Central memory CD4-positive, alpha-beta T cell (primary cell): ENCODE measurements around the gene U2AF2.

Source experiments
- DNase-seq: peaks from one replicate; pipeline ENCODE4 v3.0.0; 2022

The U2AF2 gene

DNA sequence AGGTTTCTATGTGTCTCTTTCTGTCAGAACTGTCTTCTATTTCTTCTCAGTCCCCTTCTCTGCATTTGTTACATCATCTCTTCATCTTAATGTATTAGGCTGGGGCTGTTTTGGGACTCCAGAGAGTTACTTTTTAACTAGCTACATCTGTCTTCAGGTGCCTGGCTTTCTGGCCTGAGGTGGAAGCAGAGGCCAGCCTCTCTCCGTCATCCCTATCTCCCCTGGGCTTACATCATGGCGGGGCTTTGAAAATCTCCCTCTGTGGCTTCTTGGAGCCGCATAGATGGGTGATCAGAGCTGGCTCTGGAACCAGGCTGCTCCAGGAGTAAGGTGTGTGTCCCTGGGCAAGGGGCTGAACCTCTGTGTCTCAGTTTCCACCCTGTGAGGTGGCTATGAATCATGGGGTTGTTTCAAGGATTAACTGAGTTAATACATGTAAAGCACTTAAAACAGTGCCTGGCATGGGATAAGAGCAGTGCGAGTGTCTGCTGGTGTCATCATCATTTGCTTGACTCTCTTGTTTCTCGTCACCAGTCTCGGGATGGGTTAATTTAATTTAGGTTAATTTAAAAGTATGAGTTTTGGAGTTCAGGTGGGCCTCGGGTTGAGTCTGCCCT is 22.2 kb downstream of the U2AF2 start:
- DNase-seq = no peak

- no peak for DNase-seq
Measured at GRCh38 chr19:55677572-55678028, 22.8 kb downstream of the U2AF2 start.

DNA sequence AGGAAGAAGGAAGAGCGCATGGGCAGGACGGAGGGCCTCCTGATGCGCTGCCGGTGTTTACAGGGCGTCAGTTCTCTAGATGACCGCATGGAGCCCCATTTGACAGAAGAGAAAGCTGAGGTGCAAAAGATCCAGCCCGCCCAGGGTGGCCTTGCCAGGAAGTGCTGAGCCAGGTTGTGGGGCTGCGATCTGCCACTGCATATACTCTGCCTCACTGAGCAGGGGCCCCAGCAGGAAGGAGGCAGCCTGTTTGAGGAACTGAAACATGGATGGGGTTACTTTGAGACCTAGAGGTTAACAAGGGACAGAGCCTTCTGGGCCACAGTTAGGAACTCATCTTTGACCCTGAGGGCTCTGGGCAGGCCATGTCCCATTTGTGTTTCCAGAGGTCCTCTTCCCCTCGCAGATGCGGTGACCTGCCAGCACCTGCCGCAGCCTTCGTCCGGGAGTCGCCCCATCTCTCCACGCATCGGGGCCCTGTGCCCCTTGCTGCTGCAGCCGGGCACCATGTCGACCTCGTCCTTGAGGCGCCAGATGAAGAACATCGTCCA is 23.4 kb downstream of the U2AF2 start:
- DNase-seq = no peak

GRCh38 chr19:55679343-55680257 is 24.8 kb downstream of the U2AF2 start:
- no peak for DNase-seq

DNA sequence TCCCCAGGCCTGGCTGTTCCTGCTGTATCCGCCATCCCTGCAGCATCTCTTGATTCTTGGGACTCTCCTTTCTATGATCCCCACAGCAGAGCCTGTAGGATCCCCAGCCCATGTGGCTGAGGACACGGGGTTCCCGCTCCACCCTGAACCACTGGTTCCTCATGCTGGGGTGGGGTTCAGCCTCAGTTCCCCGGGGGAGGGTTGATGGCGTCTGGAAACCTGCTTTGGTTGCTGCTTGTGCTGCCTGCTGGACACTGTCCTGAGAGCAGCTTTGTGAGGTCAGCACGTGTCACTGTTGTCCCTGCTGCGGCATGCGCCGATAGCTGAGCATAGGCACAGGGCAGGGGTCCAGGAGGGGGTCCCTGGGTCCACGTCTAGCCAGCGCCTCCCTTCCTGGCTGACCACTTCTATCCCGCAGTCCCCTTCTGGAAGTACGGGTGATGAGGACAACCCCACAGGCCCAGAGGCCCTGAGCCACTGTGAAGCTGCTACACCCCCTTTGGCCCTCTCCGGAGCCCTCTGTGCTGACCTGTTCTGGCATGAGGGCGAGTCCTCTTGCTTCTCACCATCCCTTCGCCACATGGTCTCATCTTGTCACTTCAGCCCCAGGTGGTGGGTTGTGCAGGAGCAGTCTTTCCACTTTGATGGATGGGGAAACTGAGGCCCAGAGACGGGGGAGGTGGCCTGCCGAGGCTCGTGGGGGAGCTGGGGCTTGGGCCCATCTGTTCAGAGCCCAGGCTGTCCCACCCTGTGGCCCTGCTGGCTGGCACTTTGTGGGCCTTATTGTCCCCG is 25.7 kb downstream of the U2AF2 start:
- DNase-seq = no peak

- DNase-seq = no peak
Measured at GRCh38 chr19:55681131-55682092, 26.6 kb downstream of the U2AF2 start.

DNA sequence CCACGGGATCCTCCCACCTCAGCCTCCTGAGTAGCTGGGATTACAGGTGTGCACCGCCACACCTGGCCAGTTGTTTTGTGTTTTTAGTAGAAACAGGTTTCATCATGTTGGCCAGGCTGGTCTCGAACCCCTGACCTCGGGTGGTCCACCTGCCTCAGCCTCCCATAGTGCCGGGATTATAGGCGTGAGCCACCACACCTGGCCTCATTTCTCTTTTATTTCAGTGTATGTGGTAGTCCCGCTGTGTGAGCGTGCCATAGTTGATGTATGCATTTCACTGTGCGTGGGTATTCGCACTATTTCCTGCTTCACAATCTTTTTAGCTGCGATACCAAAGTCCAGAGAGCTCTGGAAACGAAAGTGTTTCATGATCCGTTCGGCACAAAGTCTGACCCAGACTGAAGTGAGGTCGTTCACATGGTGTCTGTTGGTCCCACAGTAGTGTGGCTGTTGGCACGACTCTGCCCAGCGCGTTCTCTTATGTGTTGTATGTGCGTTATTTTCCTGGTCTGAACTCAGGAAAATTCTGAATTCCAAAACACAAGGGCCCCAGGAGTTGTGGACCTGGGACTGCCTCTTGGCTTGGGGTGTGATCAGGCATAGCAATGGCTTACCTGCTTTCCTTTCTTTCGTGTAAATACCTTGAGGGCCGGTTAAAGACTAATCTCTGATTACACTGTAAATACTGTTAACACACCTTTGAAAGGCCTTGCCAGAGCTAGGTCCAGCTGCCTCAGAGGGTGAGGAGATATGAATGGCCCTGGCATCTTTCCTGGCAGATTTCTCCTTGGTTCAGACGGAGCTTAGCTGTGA is 28.8 kb downstream of the U2AF2 start:
- DNase-seq = no peak

DNA sequence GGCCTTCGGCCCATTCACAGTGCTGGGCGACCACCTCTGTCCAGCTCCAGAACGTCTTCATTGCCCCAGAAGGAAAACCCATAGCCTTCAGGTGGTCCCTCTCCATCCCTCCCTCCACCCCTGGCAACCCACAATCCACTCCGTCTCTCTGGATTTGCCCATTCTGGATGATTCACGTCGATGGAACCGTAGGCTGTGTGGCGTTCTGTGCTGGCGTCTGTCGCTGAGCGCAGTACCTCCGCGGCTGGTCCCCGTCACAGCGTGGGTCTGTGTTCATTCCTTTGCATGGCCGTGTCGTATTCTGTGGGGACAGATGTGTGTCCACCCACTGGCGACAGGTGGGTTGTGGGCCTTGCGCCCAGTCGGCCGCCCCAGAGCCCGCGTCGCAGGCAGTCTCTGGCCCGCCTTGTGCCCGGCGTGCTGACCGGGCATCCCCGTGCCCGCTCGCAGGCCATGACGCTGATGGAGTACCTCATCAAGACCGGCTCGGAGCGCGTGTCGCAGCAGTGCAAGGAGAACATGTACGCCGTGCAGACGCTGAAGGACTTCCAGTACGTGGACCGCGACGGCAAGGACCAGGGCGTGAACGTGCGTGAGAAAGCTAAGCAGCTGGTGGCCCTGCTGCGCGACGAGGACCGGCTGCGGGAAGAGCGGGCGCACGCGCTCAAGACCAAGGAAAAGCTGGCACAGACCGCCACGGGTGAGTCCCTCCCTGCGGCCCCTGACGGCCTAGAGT is 30.3 kb downstream of the U2AF2 start:
- DNase-seq = no peak

DNA sequence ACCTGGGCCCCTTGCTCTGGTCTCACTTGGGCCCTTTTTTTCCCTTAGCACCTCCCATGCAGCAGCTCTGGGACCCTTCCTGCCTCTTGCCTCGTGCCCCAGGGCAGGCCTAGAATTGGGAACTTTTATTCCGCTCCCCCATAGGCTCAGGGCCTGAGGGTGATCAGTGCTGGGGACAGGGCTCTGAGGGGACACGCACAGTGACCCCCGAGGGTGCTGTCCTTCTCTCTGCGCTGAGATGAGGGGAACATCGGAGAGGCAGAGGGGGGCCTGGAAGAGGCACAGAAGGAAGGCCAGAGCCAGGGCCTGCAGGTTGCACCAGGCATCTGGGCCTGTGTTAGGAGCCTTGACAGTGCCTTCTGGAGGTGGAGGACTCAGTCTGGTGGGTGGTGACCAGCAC is 30.9 kb downstream of the U2AF2 start:
- no peak for DNase-seq

DNA sequence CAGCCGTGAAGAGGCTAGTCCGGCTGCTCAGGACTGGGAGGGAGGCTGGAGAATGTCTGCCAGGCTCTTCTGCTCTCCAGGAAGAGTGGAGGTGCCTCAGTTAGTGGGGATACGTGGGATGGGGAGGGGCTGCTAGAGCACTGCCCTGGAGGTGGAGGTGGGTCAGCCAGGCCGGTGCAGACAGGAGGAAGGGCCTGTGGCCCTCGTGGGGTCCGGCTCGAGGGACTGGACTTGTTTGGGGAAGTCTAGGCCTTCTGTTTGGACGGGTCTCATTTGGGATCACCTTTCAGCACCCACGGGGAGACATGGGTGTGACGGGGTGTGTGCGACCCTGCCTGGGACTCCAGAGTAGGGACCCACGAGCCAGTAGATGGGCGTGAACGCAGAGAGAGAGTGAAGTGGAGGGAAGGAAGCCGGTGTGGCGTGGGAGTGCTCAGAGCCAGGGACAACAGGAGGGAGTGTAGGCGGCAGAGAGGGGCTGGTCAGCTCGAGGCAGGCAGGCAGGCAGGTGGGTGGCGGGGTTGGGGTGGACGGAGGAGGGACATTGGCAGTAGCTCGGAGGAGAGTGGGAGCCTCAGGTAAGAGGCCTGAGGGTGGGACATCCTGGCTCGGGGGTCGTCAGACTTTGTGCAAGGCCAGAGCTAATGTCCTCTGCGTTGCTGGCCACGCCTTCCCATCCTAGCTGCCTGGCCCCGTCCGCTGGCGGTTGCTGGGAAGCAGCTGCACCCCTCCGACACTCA is 31.6 kb downstream of the U2AF2 start:
- DNase-seq = no peak

GRCh38 chr19:55687281-55688201 is 32.7 kb downstream of the U2AF2 start:
- no peak for DNase-seq

GRCh38 chr19:55688422-55689218 is 33.8 kb downstream of the U2AF2 start:
- DNase-seq = no peak

DNA sequence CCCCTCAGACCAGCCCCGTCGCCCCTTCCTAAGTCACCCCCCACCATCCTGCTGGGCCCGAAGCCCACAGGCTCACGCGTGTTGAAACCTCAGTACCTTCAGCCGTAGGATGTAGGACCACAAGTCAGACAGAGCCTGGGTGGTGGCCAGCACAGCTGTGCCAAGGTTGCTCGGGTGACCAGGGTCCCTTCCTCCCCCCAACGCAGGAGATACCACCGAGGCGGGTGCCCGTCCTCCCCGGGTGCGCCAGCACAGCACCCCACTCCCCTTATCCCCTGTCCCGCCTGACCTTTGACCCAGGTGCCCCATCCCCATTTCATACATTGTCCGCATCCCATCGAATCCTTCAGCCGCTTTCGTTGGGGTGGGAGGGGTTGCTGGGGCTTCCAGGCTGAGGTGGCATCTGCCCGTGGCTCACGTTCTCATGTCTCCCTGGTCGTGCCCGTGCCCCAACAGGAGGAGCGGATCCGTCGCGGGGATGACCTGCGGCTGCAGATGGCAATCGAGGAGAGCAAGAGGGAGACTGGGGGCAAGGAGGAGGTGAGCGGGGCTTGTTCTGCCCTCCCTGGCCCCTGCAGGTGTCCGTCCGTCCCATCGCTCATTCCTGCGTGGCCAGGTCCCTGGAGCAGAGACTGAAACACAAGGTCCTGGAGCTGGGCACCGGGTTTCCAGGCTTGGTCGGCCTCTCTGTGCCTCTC is 34.7 kb downstream of the U2AF2 start:
- DNase-seq = no peak

DNA sequence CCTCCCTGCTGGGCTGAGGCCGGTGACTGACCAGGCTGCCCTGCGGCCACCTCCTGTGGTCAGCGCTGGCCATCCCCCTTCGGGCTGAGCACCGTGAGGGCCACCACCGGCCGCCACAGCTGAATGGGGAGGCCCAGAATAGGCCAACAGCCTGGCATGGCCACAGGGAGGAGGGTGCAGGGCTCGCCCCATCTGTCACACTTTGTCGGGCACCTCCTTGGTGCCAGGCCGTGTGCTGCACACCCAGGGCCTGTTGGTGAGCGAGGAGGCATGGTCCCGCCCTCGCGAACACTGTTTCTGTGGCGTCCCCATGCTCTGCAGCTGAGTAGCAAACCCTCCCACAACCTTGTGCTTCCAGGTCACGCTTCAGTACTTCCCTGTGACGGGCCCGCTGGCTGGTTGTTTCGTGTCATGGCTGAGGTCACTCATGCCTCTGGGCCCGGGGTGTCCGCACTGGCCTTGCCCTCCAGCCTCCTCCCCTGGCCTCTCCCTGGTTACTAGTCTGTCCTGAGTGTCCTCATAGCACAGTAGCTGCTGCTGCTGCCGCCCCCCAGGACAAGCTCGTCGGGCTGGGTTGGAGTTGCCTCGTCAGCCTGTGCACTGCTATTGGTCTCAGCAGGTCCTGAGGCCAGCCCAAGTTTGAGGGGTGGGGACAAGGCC is 35.4 kb downstream of the U2AF2 start:
- DNase-seq = no peak

DNA sequence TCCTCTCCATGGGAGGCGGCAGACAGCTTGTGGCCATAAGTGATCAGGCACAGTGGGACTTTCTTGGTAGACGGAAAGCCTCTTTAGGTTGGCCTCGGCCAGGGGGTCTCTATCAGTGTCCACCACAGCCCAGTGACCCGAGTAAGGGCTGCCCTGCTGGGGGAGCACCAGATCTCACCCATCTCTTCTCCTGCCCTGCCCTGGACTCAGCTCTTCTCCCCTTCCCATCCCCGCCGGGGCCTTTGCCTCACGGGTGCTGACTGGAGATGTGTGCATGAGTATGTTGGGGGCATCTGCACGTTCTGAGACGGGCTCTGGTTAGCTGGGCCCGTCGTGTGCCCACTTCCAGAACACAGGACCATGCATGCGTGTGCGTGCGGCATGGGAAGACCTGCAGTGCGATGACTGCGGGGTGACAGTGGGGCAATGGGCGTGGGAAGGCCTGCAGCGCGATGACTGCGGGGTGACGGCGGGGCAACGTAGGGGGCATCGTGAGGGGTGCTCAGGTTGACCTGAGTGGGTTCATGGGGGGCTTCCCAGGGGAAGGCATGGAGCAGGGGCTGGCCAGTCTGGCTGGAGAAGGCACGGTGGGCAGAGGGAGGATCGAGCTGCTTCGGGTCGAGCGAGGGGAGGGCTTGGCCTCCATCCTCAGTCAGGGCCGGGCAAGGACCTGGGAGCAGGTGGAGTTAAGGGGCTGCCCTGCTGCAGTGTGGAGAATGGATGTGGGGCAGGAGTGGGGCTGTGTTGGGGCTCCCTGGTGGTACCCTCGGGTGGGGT is 36.1 kb downstream of the U2AF2 start:
- no peak for DNase-seq
